NCI-H187 treated with DMSO at 0.1 percent for 48 hours (cell line): ENCODE data around the gene HP1BP3.
A peak's percentile ranks its signal among the peaks of the same experiment; 100 is the strongest.
"Not testable (repeated sequence)": the region's sequence is repeated elsewhere in the genome, so short reads cannot be mapped to it uniquely, and the experiment has no call there.

ENCODE experiments used
- DNase-seq: peaks from one replicate; lab custom pipeline; 2025; lab: John Stamatoyannopoulos, UW

HP1BP3 gene, protein sequence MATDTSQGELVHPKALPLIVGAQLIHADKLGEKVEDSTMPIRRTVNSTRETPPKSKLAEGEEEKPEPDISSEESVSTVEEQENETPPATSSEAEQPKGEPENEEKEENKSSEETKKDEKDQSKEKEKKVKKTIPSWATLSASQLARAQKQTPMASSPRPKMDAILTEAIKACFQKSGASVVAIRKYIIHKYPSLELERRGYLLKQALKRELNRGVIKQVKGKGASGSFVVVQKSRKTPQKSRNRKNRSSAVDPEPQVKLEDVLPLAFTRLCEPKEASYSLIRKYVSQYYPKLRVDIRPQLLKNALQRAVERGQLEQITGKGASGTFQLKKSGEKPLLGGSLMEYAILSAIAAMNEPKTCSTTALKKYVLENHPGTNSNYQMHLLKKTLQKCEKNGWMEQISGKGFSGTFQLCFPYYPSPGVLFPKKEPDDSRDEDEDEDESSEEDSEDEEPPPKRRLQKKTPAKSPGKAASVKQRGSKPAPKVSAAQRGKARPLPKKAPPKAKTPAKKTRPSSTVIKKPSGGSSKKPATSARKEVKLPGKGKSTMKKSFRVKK

DNA sequence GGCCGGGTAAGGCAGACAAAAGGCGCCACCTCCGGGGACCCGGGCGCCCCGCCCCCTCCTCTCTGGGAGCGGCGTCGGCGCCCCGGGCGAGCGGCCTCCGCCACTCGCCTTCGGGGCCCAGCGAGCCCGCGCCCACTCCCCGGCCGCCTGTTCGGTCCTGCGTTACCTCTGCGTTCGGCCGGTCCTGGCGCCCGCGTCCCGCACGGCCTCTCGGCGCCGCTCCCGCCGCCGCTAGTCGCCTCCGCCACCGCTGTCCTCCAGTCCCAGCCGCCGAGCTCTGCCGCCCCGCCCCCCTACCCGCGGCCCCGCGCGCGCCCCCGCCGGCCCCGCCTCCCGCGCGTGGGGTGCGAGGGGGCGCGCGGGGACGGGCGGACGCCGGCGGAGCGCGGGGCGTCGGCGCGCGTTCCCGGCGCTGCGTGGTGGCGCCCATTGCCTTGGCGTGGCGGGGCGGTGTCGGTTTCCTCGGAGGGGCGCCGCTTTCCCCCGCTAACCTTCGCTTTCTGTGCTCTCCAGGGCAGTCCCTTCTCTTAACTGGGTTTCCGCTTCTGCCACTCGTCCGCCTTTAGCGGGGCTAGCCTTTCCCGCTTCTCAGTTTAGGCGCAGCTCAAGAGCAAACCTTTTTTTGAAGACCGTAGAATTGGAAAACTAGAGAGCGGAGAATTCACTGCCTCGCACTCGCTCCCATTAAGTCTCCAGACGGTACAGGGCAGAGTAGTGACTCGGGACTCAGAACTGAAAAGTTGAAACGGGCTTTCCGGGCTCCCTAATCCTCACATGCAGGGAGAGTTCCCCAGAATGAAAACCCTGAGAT, at the start of gene HP1BP3:
TSS of gene HP1BP3 (minus strand) at position 279 of the 811 bp plus-strand sequence. CDS start 6,867 bp downstream, outside the sequence.
- DNase-seq = no peak

DNA sequence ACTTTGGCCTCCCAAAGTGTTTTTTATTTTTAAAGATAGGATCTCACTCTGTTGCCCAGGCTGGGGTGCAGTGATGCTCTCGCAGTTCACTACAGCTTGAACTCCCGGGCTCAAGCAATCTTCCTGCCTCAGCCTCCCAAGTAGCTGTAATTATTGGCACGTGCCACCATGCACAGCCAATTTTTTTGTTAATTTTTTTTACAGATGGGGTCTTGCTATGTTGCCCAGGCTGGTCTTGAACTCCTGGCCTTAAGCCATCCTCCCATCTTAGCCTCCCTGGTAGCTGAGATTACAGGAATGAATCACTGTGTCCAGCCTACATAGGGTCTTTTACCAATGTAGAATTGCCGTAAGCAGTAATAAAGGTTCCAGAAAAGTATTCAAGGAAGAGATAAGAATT, 49.1 kb upstream of the HP1BP3 start:
- DNase-seq = no peak

DNA sequence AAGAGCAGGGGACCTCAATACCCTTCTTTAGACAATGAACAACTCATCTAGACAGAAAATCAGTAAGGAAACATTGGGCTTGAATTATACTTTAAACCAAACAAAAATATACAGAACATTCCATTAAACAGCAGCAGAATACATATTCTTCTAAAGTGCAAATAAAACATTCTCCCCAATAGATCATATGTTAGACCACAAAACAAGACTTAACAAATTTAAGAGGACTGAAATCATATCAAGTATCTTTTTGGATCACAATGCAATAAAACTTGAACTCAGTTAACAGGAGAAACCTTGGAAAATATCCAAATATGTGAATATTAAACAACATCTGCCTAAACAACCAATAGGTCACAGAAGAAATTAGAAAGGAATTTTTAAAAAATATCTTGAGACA, 47.7 kb upstream of the HP1BP3 start:
- DNase-seq = no peak

DNA sequence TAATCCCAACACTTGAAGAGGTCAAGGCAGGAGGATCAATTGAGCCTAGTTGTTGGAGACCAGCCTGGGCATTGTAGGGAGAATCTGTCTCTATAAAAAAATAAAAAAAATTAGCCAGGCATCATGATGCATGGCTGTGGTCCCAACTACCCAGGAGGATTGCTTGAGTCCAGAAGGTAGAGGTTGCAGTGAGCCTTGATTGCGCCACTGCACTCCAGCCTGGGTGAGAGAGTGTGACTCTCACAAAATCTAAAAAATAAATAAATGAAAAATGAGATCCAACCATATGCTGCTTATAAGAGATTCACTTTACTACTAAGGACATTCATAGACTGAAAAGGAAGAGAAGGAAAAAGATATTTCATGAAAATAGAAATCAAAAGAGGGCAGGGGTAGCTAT, 47.1 kb upstream of the HP1BP3 start:
- DNase-seq = no peak

DNA sequence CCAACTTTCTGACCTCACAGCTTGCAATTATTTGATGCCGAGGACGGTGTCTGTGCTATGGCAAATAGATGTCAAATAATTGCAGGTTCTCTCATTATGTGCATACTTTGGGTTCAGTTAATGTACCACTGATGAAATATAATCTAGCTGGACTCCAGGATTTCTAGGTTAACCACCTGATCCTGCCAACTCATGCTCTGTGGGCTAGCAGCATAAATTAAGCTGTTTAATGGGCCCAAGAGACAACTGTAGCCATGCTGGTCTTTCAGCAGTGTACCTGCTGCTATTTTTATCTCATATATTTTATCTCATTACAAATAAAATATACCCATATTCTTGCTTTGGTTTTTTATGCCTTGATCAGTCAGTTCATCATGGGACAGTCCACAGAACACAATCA, 43.3 kb upstream of the HP1BP3 start:
- no peak for DNase-seq

DNA sequence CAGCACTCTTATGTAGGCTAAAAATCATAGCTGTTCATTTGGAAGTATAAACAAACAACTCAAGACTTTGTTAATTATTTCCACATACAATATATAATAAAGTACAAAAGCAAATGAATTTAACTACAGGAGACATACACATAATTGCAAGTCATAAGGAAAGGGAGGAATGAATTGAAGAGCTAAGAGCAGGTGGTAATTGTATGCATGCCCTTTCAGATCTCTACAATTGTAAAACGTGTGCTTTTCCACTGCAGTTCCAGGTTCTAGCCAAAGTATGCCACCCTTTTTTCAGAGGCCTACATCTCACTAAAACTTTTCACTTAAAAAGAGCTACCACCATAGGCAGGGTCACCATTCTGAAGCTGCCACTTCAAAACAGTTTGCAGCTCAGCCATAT, 42.8 kb upstream of the HP1BP3 start:
- DNase-seq = no peak

DNA sequence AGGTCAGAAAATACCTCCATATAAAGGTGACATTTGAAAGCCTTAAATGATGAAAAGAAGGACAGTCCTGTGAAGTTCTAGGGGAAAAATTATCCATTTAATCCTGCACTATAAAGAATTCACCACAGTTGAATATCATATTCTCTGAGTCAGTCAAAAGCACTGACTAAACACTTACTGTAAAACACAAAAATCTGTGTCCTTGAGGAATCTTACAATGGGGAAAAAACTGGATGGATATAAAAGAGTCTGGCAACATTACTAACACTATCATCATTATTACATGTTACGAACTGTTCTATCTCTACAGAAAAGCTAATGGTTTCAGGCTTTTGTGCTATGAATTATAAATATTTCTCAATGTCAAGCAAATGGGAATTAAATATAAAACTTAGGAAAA, 42.4 kb upstream of the HP1BP3 start:
- DNase-seq = no peak

DNA sequence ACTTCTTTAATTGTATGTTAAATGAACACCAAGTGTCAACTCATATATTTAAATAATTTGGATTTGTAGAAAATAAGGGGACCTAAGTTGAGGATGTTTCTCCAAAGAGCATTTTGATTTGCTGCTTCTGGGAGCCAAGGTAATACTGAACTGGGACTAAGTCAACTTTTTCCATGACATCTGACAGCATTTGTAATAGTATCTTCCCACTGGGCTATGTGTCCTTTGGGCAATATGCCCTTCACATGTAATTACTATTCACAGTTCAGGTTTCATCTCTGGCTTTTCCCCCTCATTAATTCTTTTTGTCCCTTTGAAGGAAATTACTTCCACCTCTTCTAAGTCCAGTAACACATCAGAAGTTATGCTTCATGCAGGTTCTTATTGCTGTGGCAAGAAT, 36.7 kb upstream of the HP1BP3 start:
- no peak for DNase-seq

DNA sequence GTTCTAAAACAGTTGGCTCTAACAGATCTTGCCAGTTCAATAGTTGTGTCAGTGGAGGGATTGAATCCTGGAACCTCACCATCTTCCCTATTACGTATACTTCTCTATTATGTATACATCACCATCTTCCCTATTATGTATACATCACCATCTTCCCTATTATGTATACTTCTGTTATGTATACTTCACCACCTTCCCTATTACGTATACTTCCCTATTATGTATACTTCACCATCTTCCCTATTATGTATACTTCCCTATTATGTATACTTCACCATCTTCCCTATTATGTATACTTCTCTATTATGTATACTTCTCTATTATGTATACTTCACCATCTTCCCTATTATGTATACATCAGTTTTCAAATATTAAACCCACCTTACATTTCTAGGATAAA, 34.4 kb upstream of the HP1BP3 start:
- DNase-seq = no peak

DNA sequence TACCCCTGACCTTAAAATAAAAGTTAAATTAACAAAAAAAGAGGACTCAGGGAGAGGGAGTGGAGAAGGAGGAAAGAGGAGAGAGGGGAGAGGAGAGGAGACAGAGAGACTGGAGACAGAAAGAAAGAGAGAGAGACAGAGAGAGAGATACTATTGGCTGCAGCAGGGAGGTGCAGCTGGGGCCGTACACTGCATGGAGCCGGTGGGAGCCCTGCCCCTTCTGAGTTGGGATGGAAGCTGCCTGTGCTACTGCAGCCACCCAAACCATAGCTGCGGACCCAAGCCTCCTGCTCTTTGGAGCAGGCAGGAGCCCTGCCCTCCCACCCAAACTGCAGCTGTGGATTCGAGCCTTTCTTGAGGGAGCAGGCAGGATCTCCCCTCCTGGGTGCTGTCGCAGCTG, 32.7 kb upstream of the HP1BP3 start:
- no peak for DNase-seq

DNA sequence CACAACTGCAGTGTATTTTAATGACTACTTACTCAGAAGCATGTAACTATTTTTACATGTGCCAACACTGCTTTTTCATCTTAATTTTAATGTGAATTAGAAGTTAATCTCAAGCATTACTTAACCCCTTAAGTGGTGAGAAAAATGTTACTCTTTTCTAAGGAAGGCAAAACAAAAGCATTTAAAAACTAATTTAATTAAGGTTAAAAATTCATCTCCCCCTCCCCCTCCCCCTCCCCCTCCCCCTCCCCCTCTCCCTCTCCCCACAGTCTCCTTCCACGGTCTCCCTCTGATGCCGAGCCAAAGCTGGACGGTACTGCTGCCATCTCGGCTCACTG, 27.4 kb upstream of the HP1BP3 start:
- DNase-seq = no peak

DNA sequence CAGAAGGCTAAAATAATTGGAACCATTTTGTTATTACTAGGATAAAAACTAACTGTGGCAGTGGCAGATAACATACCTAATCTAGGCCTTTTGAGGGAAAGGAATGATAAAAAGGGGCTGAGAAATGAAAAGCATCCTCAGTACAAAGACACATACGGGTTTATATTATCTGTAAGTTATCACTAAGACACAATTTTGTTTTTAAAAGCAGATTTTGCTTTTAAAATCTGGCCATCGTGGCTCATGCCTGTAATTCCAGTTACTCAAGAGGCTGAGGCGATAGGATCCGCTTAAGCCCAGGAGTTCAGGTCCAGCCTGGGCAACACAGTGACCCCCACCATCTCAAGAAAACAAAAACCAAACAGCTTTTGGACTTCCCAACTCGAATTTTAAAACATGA, 24.8 kb upstream of the HP1BP3 start:
- DNase-seq = no peak

DNA sequence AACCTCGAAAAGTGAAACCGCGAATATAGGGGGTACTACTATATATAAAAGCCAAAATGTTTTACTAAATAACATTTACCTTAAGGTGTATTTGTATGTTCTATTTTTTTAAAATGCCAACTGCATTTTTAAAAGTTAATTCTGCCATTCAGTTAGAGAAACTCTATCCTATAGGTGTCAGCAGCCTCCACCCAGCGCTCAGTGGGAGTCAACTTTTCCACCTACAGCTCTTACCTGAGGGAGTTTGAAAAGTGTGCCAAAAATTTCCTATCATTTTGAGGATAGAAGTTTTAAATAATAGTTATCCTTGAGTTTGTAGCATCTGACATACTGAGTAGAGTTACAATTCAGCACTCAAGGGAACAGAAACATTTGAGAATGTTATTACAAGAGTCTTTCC, 6.1 kb upstream of the HP1BP3 start:
- no peak for DNase-seq

DNA sequence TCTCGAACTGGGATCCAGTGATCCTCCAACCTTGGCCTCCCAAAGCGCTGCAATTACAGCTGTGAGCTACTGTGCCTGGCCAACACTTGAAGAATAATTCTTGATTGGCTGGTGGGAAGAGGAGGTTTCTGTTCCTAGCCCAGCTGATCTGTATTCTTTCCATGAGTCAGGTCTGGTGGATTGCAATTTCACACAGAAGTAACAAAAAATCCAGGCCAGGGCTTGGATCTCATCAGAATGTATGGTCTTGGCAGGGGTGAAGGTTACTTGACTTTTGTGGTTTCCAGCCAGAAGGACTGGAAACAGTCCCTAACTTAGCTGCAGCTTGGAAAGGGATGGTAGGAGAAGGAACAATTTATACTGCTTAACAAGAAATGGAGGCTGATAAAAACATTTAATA, 5.1 kb upstream of the HP1BP3 start:
- no peak for DNase-seq

DNA sequence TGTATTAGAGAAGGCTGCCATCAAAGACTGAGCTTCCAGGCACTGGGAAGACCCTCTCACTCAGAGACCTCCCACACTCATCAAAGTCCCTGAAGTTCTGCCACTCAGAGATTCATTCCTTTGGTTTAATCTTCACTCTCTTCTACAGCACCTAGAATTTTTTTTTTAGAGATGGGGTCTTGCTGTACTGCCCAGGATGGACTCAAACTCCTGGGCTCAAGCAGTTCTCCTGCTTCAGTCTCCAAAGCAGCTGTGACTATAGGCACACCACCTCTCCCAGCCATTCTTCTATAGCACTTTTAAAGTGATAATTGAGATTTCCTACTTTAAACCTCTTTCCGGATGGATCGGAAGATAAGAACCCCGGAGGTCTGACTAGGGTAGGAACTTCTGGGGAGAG, 3.7 kb upstream of the HP1BP3 start:
- no peak for DNase-seq

DNA sequence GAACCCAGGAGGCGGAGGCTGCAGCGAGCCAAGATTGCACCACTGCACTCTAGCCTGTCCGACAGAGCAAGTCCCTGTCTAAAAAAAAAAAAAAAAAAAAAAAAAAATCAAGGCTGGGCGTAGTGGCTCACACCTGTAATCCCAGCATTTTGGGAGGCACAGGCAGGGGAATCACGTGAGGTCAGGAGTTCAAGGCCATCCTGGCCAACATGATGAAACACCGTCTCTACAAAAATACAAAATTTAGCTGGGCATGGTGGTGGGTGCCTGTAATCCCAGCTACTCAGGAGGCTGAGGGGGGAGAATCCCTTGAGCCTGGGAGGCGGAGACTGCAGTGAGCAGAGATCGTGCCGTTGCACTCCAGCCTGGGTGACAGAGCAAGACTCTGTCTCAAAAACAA, 2.5 kb upstream of the HP1BP3 start:
- DNase-seq = not testable (repeated sequence)

DNA sequence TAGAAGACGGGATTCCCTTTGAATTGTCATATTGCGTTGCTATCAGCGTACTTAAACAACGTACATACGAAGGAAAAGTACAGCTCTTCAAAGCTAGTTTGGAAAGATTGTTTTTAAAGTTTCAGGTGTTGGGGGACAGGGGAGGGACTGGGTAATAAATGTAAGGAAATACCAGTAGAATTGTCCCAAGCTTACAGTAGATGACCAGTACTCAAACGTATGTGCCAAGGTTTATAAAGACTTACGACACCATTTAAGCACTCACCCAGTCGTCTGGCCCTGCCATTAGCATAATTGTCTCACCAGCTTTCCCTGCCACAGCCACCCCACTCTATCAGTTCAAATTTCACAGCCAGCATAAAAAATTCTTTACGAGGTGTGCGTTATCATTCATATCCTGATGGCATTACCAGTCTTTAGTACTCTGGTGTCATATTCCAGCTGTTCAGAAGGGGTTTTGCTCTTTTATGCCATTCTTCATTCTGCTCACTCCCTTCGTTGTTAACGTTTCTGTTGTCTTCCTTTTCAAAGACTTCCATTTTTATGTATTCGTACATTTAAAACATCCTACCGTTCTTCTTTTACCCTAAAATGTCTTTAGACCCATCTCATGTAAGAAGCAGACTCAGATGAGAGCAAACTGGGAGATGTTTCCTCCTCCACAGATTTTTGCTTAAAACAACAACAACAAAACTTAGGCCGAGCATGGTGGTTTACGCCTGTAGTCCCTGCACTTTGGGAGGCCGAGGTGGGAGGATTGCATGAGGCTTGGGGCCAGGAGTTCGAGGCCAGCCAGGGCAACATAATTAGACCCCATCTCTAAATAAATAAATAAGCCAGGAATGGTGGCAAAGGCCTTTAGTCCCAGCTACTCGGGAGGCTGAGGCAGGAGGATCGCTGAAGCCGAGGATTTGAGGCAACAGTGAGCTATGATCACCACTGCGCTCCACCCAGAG, 1.0 kb upstream of the HP1BP3 start:
- DNase-seq = peak; percentile 28

DNA sequence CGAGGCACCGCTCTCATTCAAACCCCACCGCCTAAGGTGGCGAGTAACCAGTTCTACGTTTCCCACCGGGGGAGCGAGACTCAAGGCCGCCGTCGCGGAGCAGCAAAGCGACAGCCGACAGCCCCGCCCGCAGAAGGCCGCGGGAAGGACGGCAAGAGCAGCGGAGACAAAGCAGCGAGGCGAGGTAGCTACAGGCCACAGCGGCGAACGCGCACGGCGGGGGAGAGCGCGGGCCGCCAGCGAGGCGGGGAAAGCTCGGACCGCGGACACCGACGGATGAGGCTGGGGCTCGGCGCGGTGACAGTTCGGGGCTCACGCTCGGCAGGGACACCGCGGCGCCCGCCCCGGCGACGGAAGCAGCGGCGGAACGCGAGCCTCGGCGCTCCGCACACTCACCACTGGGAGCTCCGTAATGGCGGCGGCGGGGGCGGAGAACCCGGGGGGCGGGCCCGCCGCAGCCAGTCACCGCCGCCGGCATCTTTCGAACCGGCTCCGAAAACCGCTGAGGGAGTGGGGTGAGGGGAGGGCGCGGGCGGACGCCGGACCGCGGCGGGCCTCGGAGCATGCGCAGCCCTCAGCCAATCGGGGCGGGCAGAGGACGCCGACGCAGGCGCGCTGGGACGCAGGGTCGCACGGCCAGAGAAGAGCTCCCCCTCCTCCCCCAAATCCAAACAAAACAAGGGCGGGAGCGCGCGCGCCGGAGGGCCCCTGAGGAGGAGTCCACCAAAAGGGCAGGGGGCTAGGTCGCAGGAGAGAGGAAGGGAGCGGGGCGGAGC, 666 bp downstream of the HP1BP3 start:
- peak; percentile 76 for DNase-seq

DNA sequence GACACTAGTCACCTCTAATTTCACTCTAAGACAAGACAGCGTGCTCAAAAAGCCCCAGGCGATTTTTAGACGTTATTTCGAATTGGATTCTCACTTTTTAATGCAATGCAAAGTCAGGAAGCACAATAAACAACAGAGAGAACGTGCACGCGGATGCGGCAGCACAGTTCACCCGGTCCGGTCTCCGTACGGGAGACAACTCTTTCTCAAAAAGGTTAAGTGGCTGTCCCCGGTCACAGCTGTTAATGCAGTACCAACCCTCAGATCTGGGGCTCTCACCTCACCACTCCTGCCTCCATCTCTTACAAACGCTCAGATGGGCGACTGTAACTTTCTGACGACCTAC, 1.2 kb downstream of the HP1BP3 start:
- no peak for DNase-seq

DNA sequence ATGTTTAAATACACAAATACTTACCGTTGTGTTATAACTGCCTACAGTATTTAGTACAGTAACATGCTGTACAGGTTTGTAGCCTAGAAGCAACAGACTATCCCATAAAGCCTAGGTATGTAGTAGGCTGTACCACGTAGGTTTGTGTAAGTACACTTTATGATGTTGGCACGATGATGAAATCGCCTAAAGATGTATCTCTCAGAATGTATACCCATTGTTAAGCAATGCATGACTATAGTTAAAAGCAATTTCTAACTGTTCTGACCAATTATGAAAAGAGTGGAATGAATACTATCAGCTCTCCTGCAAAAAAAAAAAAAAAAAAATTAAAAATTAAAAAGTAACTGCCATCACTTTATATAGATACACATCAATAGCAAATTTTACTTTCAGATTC, 11.4 kb downstream of the HP1BP3 start:
- DNase-seq = no peak

DNA sequence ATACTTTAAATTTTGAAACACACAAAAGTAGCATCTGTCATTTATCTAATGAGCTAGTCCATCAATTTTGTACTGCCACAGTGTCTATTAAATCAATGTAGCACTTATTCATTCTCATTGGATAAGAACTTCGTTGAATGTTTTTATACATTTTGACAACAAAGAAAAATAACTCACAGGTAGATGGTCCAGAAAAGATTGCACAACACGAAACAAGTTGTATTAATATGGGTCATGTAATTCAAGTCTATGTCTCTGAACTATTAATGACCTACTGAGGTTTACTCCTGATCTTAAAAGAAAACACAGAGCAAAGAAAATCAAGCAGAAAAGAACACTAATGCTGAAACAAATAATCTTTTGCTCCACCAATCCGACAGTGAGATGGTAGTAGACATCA, 15.3 kb downstream of the HP1BP3 start:
- no peak for DNase-seq
